Stimulated activated CD4-positive, alpha-beta T cell treated with anti-CD3 and anti-CD28 coated beads, Interleukin-4, amount 100 ng/mL, for 1 hour (primary cell): ENCODE results near the gene LRP1.

ENCODE experiments used
- DNase-seq: peaks from one replicate; pipeline ENCODE4 v3.0.0-alpha.2; 2020

The LRP1 gene

DNA sequence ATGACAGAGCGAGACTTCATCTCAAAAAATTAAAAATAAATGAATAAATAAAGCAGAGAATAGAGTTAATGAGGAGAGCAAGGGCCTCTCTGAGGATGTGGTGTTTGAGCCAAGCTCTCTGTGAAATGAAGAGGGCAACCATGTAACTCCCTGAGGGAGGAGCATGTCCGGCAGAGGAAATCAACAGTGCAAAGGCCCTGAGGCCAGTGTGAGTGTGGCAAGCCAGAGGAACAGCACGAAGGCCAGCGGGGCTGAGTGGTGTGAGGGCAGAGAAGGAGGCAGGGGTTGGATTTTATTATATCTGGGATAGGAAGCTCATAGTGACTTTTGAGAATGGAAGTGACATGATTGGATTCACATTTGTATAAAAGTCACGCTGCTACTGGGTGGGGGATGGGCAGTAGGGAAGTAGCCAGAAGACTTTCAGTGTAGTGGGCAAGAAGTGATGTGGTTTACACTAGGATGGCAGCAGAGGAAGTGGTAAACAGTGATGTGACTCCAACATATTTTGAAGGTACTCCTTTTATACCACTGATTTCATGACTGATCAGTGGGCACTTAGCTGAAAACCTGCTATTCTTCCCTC, 29.4 kb downstream of the LRP1 start:
- DNase-seq = no peak

GRCh38 chr12:57158186-57158585, 29.9 kb downstream of the LRP1 start:
- no peak for DNase-seq

DNA sequence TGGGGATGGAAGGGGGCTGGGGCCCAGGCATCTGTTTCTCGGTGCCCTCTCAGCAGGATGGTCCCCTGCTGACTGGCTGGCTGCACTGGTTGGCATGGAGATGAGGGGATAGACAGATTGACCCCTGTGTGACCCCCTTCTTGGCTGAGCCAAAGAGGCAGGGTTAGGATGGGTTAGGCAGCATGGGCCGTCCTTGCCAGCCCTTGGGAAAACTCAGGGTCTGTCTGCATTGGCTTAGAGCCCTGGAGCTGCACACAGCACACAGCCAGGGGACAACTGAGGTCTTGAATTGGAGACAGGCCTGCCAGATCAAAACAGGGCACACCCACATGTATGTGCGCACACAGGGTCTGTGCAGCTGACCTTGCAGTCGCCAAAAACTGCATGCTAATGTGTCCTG, 30.4 kb downstream of the LRP1 start:
- DNase-seq = no peak

- DNase-seq = no peak
Observed at GRCh38 chr12:57159311-57159710, 31.0 kb downstream of the LRP1 start.

- DNase-seq = no peak
Observed at GRCh38 chr12:57160040-57160439, 31.8 kb downstream of the LRP1 start.

- DNase-seq = no peak
Observed at GRCh38 chr12:57160741-57161140, 32.5 kb downstream of the LRP1 start.

GRCh38 chr12:57161491-57161890, 33.2 kb downstream of the LRP1 start:
- no peak for DNase-seq

DNA sequence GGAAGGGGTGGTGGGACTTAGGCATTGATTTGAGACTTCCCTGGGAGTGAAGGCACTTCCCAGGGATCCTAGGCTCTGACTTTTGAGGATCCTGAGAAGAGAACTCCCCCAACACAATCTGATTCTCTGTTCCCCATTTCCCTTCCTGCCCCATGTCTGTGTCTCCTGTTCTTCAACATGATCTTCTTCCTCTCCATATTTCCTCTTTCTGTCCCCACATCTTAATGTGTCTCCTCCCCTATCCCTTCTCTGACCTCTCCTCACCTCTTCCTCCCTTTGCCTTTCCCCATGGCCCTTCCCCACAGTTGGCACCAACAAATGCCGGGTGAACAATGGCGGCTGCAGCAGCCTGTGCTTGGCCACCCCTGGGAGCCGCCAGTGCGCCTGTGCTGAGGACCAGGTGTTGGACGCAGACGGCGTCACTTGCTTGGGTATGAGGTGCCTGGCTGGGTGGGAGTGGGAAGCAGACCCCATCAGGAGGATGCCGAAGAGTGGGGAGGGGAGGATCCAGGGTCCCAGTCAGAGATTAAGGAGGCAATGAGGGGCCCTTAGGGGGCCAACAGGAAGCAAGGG, 34.4 kb downstream of the LRP1 start:
- no peak for DNase-seq

- DNase-seq = no peak
Observed at GRCh38 chr12:57164454-57164853, 36.2 kb downstream of the LRP1 start.

DNA sequence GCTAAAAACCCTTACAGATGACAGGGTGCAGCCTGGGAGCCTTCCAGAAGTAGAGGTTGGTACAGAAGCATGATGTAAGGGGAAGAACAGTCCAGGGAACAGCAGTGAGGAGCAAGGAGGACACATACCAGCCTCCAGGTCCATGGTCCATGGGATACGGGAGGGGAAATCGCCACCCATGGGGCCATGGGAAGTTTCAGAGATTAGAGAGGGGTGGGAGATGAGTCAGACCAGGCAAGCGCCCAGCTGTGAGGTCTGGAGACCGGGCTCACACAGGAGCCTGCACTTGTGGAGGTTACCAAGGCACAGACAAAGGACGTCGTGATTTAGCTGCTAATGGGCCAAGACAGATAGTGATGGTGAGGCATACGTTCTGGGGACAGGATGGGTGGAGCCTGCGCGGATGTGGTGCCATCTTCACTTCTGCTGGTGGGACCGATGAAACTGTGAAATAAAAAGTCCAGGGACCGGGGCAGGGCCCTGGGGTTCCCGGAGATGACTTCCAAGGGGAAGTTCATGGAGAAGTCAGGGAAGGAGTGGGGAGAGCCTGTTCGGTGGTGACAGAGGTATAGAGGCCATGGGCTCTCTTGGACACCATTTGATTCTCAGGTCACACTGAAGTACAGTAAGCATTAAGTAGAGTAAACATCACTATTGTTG, 36.8 kb downstream of the LRP1 start:
- DNase-seq = no peak

GRCh38 chr12:57165741-57166140, 37.5 kb downstream of the LRP1 start:
- DNase-seq = no peak

GRCh38 chr12:57166971-57167371, 38.7 kb downstream of the LRP1 start:
- DNase-seq = peak; percentile 48

- DNase-seq = no peak
Observed at GRCh38 chr12:57168058-57168457, 39.8 kb downstream of the LRP1 start.

- no peak for DNase-seq
Observed at GRCh38 chr12:57169046-57169795, 40.9 kb downstream of the LRP1 start.

GRCh38 chr12:57169969-57170368, 41.7 kb downstream of the LRP1 start:
- DNase-seq = no peak

- no peak for DNase-seq
Observed at GRCh38 chr12:57170408-57170807, 42.1 kb downstream of the LRP1 start.

DNA sequence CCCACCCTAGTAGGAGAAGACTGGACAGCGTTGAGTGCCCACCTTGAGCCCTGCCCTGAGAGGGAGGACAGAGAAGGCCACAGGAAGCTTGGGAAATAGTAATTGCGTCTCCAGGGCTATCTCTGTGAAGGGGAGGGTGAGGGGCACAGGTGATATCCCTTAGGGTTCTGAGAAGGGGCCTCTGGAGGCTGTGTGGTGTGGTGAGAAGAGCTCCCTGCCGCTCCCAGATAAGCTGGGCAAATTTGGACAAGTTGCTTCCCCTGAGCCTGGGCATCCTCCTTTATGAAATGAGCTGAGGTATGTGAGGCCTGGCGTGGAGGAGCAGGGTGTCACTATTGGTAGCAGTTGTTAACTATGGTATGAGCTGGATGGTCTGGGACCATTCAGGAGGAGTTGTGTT, 42.6 kb downstream of the LRP1 start:
- DNase-seq = no peak

- no peak for DNase-seq
Observed at GRCh38 chr12:57171668-57172067, 43.4 kb downstream of the LRP1 start.

GRCh38 chr12:57173089-57173488, 44.8 kb downstream of the LRP1 start:
- DNase-seq = peak; percentile 35

DNA sequence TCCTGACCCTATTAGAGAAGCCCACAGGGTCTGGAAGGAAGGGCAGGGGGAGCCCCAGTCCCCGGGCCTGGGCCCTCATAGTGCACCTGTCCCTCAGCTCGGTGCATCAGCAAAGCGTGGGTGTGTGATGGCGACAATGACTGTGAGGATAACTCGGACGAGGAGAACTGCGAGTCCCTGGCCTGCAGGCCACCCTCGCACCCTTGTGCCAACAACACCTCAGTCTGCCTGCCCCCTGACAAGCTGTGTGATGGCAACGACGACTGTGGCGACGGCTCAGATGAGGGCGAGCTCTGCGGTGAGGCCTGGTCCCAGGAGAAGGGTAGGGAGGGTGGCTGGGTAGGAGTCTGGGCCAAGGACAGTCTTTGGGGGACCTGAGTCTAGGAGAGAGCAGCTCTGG, 45.4 kb downstream of the LRP1 start:
- DNase-seq = no peak

DNA sequence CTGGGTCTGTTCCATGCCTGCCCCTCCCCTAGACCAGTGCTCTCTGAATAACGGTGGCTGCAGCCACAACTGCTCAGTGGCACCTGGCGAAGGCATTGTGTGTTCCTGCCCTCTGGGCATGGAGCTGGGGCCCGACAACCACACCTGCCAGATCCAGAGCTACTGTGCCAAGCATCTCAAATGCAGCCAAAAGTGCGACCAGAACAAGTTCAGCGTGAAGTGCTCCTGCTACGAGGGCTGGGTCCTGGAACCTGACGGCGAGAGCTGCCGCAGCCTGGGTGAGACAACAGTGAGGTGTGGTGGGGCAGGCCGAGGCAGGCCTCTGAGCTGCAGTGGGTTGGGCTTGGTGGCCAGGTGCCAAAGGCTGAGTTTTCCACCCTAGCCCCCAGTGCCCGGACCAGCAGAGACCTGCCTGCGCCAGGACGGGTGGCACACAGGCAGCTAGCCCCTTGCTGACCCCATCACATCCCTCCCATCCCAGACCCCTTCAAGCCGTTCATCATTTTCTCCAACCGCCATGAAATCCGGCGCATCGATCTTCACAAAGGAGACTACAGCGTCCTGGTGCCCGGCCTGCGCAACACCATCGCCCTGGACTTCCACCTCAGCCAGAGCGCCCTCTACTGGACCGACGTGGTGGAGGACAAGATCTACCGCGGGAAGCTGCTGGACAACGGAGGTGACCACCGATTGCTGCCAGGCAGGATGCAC, 47.3 kb downstream of the LRP1 start:
- DNase-seq = peak; percentile 53

- no peak for DNase-seq
Observed at GRCh38 chr12:57176139-57176477, 47.8 kb downstream of the LRP1 start.

DNA sequence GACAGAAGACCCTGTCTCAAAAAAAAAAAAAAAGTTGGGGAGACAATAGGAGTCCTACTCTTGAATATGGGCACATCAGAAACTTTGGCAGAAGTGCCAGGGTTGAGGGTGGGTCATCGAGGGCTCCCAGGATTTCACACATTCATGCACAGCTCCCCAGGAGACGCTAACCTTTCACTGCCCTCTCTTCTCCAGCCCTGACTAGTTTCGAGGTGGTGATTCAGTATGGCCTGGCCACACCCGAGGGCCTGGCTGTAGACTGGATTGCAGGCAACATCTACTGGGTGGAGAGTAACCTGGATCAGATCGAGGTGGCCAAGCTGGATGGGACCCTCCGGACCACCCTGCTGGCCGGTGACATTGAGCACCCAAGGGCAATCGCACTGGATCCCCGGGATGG, 48.6 kb downstream of the LRP1 start:
- no peak for DNase-seq

- DNase-seq = no peak
Observed at GRCh38 chr12:57177354-57177753, 49.1 kb downstream of the LRP1 start.
